ENCODE data around the gene SLC36A3. TPM values are rescaled to one million over a fixed set of nuclear protein-coding genes. Genes with fewer than 3 reads are reported as not detected.

SLC36A3 gene
- total and polyA plus RNA-seq, 4 experiments from 2014 or later: not detected

GRCh38 chr5:151340004-151340403 lies 36.4 kb upstream of the SLC36A3 start:
- intact Hi-C loops (cut with micrococcal nuclease): no loop called here
- peaks cover 0 to 6% (median 3%) of the 10 kb centered on the region in 4 donors for H3K4me1 Mint-ChIP-seq
- H3K4me3 Mint-ChIP-seq: no peak overlapping the region
- peaks cover 0 to 1% (median 0%) of the 10 kb centered on the region in 8 donors for H3K9me3 Mint-ChIP-seq
- Histone ChIP-seq H3K27ac (ENCODE audit: low read depth, low read length) (no peak overlapping the region), H3K4me1 (ENCODE audit: insufficient read depth, low read length) (no peaks in the 10 kb centered on the region), H3K27me3 (ENCODE audit: insufficient read depth, low read length) (no peaks in the 10 kb centered on the region), H3K4me3 (ENCODE audit: low read length in 2 of 2) (no peak overlapping the region), H3K9me3 (ENCODE audit: control insufficient read depth in 1 of 2, low read length in 2 of 2) (no peaks in the 10 kb centered on the region), H3K36me3 (ENCODE audit: insufficient read depth, low read length) (no peaks in the 10 kb centered on the region)
- no peaks in the 10 kb centered on the region for H3K36me3 Mint-ChIP-seq
- POLR2A ChIA-PET (ENCODE audit: partially characterized antibody): no interaction called here
- DNase-seq: no peak
- CTCF ChIA-PET (ENCODE audit: partially characterized antibody): no interaction called here
- H3K27ac Mint-ChIP-seq: no peak overlapping the region
- H3K27me3 Mint-ChIP-seq: peaks cover 29 to 39% of the 10 kb centered on the region in 2 donors

GRCh38 chr5:151338734-151339133 lies 35.2 kb upstream of the SLC36A3 start:
- peaks cover 0 to 1% (median 0%) of the 10 kb centered on the region in 8 donors for H3K9me3 Mint-ChIP-seq
- POLR2A ChIA-PET (ENCODE audit: partially characterized antibody): no interaction called here
- CTCF ChIA-PET (ENCODE audit: partially characterized antibody): no interaction called here

GRCh38 chr5:151332857-151333256 lies 29.3 kb upstream of the SLC36A3 start:
- Mint-ChIP-seq H3K9me3 (peaks cover 0 to 1% (median 0%) of the 10 kb centered on the region in 8 donors), H3K27ac (no peak overlapping the region), H3K36me3 (no peaks in the 10 kb centered on the region), H3K27me3 (peaks cover 6 to 8% of the 10 kb centered on the region in 2 donors), H3K4me1 (no peaks in the 10 kb centered on the region), H3K4me3 (no peak overlapping the region)
- ChIA-PET CTCF (ENCODE audit: partially characterized antibody) (interaction anchor here (1.5 kb wide), 1 partner anchor 17 kb away, joined by 5 read pairs; no protein-coding TSS in a partner anchor), POLR2A (ENCODE audit: partially characterized antibody) (no interaction called here)
- Histone ChIP-seq H3K27ac (ENCODE audit: low read depth, low read length) (no peak overlapping the region), H3K4me1 (ENCODE audit: insufficient read depth, low read length) (no peaks in the 10 kb centered on the region), H3K9me3 (ENCODE audit: control insufficient read depth in 1 of 2, low read length in 2 of 2) (no peaks in the 10 kb centered on the region), H3K27me3 (ENCODE audit: insufficient read depth, low read length) (peaks cover 4% of the 10 kb centered on the region), H3K36me3 (ENCODE audit: insufficient read depth, low read length) (no peaks in the 10 kb centered on the region), H3K4me3 (ENCODE audit: low read length in 2 of 2) (no peak overlapping the region)
- DNase-seq: no peak
- intact Hi-C loops (cut with micrococcal nuclease): no loop called here

More at GRCh38 chr5:151338734-151339133, 35.2 kb upstream of the SLC36A3 start:
- Histone ChIP-seq H3K4me3 (ENCODE audit: low read length in 2 of 2) (no peak overlapping the region), H3K27ac (ENCODE audit: low read depth, low read length) (no peak overlapping the region), H3K27me3 (ENCODE audit: insufficient read depth, low read length) (no peaks in the 10 kb centered on the region), H3K36me3 (ENCODE audit: insufficient read depth, low read length) (no peaks in the 10 kb centered on the region), H3K9me3 (ENCODE audit: control insufficient read depth in 1 of 2, low read length in 2 of 2) (no peaks in the 10 kb centered on the region), H3K4me1 (ENCODE audit: insufficient read depth, low read length) (no peaks in the 10 kb centered on the region)
- Mint-ChIP-seq H3K36me3 (no peaks in the 10 kb centered on the region), H3K27me3 (peaks cover 22 to 32% of the 10 kb centered on the region in 2 donors), H3K4me1 (peaks cover 0 to 6% (median 3%) of the 10 kb centered on the region in 4 donors), H3K4me3 (no peak overlapping the region), H3K27ac (no peak overlapping the region)
- DNase-seq: no peak
- intact Hi-C loops (cut with micrococcal nuclease): no loop called here

- H3K4me3 ChIP-seq (ENCODE audit: low read length in 2 of 2): no peak overlapping the region
- POLR2A ChIA-PET (ENCODE audit: partially characterized antibody): no interaction called here
- H3K27me3 ChIP-seq (ENCODE audit: insufficient read depth, low read length): peaks cover 4% of the 10 kb centered on the region
- Mint-ChIP-seq H3K27me3 (peaks cover 2 to 7% of the 10 kb centered on the region in 2 donors), H3K36me3 (no peaks in the 10 kb centered on the region), H3K27ac (no peak overlapping the region), H3K4me3 (no peak overlapping the region), H3K9me3 (no peaks in the 10 kb centered on the region), H3K4me1 (no peaks in the 10 kb centered on the region)
- CTCF ChIA-PET (ENCODE audit: partially characterized antibody): no interaction called here
- H3K4me1 ChIP-seq (ENCODE audit: insufficient read depth, low read length): no peaks in the 10 kb centered on the region
- intact Hi-C loops (cut with micrococcal nuclease): no loop called here
- no peaks in the 10 kb centered on the region for H3K9me3 ChIP-seq (ENCODE audit: control insufficient read depth in 1 of 2, low read length in 2 of 2)
- no peak overlapping the region for H3K27ac ChIP-seq (ENCODE audit: low read depth, low read length)
- no peaks in the 10 kb centered on the region for H3K36me3 ChIP-seq (ENCODE audit: insufficient read depth, low read length)
- DNase-seq: no peak
These were observed 25.2 kb upstream of the SLC36A3 start for GRCh38 chr5:151328734-151329133.

GRCh38 chr5:151327585-151327984 lies 24.0 kb upstream of the SLC36A3 start:
- no peak overlapping the region for H3K4me3 ChIP-seq (ENCODE audit: low read length in 2 of 2)
- Mint-ChIP-seq H3K27me3 (peaks cover 7% of the 10 kb centered on the region in 2 donors), H3K4me1 (no peaks in the 10 kb centered on the region), H3K4me3 (no peak overlapping the region), H3K27ac (no peak overlapping the region), H3K9me3 (no peaks in the 10 kb centered on the region), H3K36me3 (no peaks in the 10 kb centered on the region)
- DNase-seq: no peak
- no peaks in the 10 kb centered on the region for H3K36me3 ChIP-seq (ENCODE audit: insufficient read depth, low read length)
- ChIA-PET POLR2A (ENCODE audit: partially characterized antibody) (no interaction called here), CTCF (ENCODE audit: partially characterized antibody) (no interaction called here)
- intact Hi-C loops (cut with micrococcal nuclease): no loop called here
- no peak overlapping the region for H3K27ac ChIP-seq (ENCODE audit: low read depth, low read length)
- peaks cover 4% of the 10 kb centered on the region for H3K27me3 ChIP-seq (ENCODE audit: insufficient read depth, low read length)
- H3K9me3 ChIP-seq (ENCODE audit: control insufficient read depth in 1 of 2, low read length in 2 of 2): no peaks in the 10 kb centered on the region
- no peaks in the 10 kb centered on the region for H3K4me1 ChIP-seq (ENCODE audit: insufficient read depth, low read length)

GRCh38 chr5:151326266-151326665 lies 22.7 kb upstream of the SLC36A3 start:
- no peaks in the 10 kb centered on the region for H3K27me3 ChIP-seq (ENCODE audit: insufficient read depth, low read length)
- H3K27ac ChIP-seq (ENCODE audit: low read depth, low read length): no peak overlapping the region
- no peaks in the 10 kb centered on the region for H3K9me3 Mint-ChIP-seq
- peaks cover 6 to 7% of the 10 kb centered on the region in 2 donors for H3K27me3 Mint-ChIP-seq
- no peaks in the 10 kb centered on the region for H3K36me3 Mint-ChIP-seq
- ChIA-PET POLR2A (ENCODE audit: partially characterized antibody) (no interaction called here), CTCF (ENCODE audit: partially characterized antibody) (interaction anchor here (0.7 kb wide), 1 partner anchor 10 kb away, joined by 3 read pairs; no protein-coding TSS in a partner anchor)
- no peak for DNase-seq
- no peak overlapping the region for H3K27ac Mint-ChIP-seq
- H3K4me1 Mint-ChIP-seq: no peaks in the 10 kb centered on the region
- H3K4me1 ChIP-seq (ENCODE audit: insufficient read depth, low read length): no peaks in the 10 kb centered on the region
- no peak overlapping the region for H3K4me3 ChIP-seq (ENCODE audit: low read length in 2 of 2)
- intact Hi-C loops (cut with micrococcal nuclease): no loop called here
- H3K4me3 Mint-ChIP-seq: no peak overlapping the region
- no peaks in the 10 kb centered on the region for H3K36me3 ChIP-seq (ENCODE audit: insufficient read depth, low read length)
- H3K9me3 ChIP-seq (ENCODE audit: control insufficient read depth in 1 of 2, low read length in 2 of 2): no peaks in the 10 kb centered on the region

GRCh38 chr5:151320481-151320880 lies 16.9 kb upstream of the SLC36A3 start:
- H3K27me3 Mint-ChIP-seq: peaks cover 6 to 8% of the 10 kb centered on the region in 2 donors
- CTCF ChIA-PET (ENCODE audit: partially characterized antibody): no interaction called here
- no peaks in the 10 kb centered on the region for H3K9me3 Mint-ChIP-seq
- no peaks in the 10 kb centered on the region for H3K9me3 ChIP-seq (ENCODE audit: control insufficient read depth in 1 of 2, low read length in 2 of 2)
- no peak overlapping the region for H3K27ac ChIP-seq (ENCODE audit: low read depth, low read length)
- no peaks in the 10 kb centered on the region for H3K36me3 ChIP-seq (ENCODE audit: insufficient read depth, low read length)
- intact Hi-C loops (cut with micrococcal nuclease): no loop called here
- no peak for DNase-seq
- no peak overlapping the region for H3K4me3 Mint-ChIP-seq
- H3K27me3 ChIP-seq (ENCODE audit: insufficient read depth, low read length): no peaks in the 10 kb centered on the region
- H3K4me1 ChIP-seq (ENCODE audit: insufficient read depth, low read length): no peaks in the 10 kb centered on the region
- H3K4me1 Mint-ChIP-seq: peaks cover 0 to 4% (median 1%) of the 10 kb centered on the region in 4 donors
- H3K27ac Mint-ChIP-seq: no peak overlapping the region
- POLR2A ChIA-PET (ENCODE audit: partially characterized antibody): no interaction called here
- no peak overlapping the region for H3K4me3 ChIP-seq (ENCODE audit: low read length in 2 of 2)
- H3K36me3 Mint-ChIP-seq: no peaks in the 10 kb centered on the region
